Measurements from ENCODE around the gene OLFML2B. TPM values are rescaled to one million over a fixed set of nuclear protein-coding genes. Genes with fewer than 3 reads are reported as not detected.

The OLFML2B gene
- total RNA-seq, 1 experiment from 2014 or later = 0.29 TPM

DNA sequence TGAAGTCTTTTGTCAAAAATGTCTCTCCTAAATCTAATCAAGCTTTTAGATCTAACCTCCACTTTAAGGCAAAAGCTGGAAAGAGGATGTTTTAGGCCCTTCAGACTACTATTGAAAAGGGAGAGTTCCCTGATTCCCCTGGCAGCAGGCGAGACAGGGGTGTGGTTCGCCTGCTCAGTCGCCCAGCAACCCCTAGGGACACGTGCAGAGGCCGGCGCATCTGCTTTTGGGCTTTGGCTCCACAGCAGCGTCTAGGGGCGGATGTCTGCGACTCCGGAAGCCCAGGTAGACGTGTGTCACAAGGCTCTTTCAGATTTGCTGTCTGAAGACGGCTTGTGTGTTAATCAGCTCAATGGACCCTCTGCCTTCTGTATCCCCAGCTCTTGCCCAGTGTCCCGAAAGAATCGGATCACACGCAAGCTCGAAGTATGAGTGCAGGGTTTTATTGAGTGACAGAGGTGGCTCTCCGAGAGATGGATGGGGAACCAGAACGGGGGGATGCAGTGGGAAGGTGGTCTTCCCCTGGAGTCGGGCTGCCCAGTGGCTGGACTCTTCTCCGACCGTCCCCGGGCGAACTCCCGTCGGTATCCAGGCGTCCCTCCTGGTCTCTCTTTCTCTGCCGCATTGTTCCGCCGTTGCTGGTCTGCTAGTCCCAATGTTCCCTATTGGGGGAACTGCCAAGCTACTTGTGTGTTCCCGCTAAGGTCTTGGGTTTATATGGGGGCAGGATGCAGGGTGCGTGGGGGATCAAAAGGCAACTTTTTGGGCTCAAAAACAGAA is 45.5 kb downstream of the OLFML2B start:
- DNase-seq (ENCODE audit: low read depth) = no peak

- no peak for DNase-seq (ENCODE audit: low read depth)
Observed at GRCh38 chr1:161973924-161974845, 49.5 kb downstream of the OLFML2B start.

DNA sequence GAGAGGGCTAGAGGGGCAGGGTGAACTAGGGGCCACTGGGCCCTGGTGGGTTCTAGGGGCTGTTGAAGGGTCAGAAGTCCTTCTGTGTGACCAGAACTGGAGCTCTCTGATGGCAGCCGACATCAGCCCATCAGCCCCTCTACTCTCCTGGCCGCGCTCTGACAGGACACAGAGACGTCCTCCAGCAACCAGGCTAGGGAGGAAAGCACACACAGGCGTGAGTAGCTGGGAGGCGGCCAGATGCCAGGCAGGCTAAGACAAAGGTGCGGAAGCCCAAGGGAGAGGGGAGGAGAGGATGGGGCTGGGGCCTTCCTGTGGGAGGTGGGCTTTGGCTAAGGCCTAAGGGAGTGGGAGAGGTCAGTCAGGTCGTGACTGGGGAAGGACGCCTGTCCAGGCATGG is 50.8 kb downstream of the OLFML2B start:
- no peak for DNase-seq (ENCODE audit: low read depth)

DNA sequence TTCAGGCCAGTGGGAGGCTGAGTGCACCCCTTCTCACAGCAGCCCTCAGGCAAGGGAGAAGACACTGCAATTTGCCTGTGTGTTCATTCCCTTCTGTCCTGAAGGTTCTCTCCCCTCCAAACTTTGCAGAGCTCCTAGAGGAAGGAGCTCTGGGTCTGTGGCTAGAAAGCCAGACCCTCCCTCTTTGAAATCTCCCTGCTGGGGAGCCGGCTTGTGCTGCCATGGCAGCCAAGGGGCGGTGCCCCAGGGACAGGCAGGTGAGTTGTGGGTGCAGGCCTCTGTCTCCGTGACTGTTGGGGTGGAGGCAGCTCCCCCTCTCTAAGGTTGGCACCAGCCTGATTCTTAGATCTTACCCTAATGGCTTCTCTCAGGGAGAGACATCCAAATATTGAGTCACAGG is 53.0 kb downstream of the OLFML2B start:
- no peak for DNase-seq (ENCODE audit: low read depth)

DNA sequence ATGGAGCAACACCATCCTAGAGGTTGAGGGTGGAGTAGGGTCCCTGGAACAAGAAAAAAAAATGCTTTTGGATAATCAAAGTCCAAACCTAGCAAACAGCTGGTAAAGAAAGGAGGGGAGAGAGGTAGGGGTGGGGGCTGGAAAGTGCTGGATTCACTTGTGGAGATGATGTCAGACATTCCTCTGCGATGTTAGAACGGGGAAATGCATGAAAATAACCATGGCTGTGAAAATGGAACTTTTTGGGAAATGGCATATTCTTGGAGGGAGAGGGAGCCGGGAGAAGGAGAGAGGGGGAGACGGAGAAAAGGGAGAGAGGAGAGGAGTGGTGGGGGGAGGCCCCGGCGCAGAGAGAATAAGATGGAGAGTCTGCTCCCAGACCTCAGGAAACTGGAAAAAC is 53.6 kb downstream of the OLFML2B start:
- no peak for DNase-seq (ENCODE audit: low read depth)

GRCh38 chr1:161966067-161966466 is 57.6 kb downstream of the OLFML2B start:
- no peak for DNase-seq (ENCODE audit: low read depth)

DNA sequence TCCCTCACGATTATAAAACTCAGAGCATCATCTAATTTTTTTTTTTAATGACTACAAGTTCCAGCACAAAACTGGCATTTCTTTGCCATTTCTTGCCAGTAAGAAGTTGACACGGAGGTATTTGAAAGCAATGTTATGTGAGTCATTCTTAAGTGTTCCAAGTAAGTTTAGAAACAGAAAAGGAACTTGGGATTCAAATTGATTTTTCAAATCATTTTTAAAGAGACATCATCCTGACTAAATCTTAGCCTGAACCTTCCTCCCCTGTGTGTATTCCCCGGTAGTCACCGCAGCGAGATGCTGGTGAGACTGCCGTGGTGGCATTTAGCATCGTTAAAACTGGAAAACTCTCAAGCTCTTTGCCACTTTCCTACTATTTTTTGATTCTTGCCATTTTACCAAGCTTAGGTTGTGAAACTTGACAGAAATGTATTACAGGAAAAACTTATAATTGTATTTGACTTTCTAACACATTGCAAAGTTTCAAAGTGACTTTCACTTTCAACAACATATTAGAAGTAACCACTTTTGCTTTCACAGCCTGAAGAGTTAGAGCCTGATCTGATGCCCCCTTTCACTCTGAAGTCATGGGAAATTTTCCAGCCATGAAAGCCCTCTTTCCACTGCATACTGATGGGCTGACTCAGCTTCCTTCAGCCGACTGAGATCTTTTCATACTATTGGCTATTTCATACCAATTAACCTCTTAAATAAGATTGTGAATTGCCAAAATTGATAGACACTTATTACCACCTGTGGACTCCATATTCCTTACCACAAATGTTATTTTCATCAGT is 61.4 kb downstream of the OLFML2B start:
- DNase-seq (ENCODE audit: low read depth) = peak; percentile 91

DNA sequence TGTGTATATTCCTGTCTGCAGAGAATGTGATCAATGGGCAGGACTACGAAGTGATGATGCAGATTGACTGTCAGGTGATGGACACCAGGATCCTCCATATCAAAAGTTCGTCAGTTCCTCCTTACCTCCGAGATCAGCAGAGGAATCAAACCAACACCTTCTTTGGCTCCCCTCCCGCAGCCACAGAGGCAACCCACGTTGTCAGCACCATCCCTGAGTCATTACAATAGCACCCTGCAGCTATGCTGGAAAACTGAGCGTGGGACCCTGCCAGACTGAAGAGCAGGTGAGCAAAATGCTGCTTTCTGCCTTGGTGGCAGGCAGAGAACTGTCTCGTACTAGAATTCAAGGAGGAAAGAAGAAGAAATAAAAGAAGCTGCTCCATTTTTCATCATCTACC is 65.2 kb downstream of the OLFML2B start:
- DNase-seq (ENCODE audit: low read depth) = peak; percentile 82

DNA sequence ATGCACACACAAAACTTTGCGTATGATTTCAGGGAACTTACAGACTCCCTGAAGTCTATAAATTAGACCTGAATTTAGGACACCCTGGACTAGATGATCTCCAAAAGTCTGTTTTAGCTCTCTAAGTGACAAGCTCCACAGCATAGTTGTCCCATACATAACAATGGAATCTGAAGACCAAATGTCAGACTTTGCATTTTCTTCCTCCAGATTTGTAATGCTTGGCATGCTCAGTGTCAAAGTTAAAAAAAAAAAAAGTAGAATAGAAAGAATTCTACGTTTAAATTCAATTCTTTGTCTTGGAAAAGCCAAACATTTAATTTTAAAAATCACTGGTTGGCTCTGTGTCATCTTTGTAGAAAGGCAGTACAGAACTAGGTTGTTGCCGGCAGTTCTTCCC is 66.7 kb downstream of the OLFML2B start:
- no peak for DNase-seq (ENCODE audit: low read depth)

GRCh38 chr1:161956097-161956496 is 67.6 kb downstream of the OLFML2B start:
- DNase-seq (ENCODE audit: low read depth) = no peak

- DNase-seq (ENCODE audit: low read depth) = no peak
Observed at GRCh38 chr1:161955606-161956005, 68.1 kb downstream of the OLFML2B start.

- DNase-seq (ENCODE audit: low read depth) = no peak
Observed at GRCh38 chr1:161954466-161954865, 69.2 kb downstream of the OLFML2B start.

DNA sequence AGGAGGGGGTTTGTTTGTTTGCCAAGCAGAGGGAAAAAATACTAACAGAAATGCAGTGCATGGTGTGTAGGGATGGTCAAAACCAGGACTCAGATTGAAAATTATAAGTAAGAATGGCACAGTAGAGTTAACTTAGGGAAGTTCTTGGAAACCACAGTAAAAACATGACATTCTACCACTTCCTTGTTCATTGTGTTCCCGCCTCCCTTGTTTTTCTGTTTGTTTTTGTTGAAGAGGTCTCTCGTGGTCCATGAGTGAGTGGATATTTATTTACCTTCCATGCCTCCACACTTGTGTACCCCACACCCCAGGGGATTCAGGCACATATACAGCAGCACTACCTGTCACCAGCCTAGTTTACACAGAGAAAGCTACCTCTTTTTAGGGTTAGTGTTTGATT is 69.6 kb downstream of the OLFML2B start:
- DNase-seq (ENCODE audit: low read depth) = no peak

DNA sequence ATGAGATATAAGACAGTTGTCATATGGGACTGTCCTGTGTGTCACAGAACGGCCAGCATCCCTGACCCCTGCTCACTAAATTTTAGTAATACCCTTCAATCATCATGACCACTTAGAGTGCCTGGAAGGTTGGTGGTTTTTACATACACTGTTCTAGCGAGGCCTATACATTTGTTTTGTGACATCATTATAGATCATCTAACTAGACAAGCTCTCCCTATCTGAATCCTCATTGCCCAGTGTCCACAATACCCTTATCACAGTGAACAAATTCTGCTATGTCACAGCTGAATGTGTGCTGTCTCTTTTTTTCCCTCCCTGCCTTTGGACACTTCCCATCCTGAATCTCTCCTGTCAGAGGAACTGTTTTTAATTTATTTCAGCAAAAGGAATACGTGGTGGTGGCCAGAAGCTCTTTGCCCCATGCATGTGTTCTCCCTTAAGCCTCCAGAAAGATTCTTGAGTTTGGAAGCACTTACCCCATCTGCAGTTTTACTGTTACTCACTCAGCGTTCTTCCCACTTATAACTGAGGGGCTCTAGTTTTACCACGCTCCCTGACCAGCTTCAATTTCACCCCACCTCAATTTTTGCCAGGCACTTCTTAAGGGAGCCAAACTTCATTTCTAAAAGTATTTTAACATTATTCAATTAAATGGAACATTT is 70.3 kb downstream of the OLFML2B start:
- no peak for DNase-seq (ENCODE audit: low read depth)

GRCh38 chr1:161952607-161953172 is 71.0 kb downstream of the OLFML2B start:
- DNase-seq (ENCODE audit: low read depth) = no peak

DNA sequence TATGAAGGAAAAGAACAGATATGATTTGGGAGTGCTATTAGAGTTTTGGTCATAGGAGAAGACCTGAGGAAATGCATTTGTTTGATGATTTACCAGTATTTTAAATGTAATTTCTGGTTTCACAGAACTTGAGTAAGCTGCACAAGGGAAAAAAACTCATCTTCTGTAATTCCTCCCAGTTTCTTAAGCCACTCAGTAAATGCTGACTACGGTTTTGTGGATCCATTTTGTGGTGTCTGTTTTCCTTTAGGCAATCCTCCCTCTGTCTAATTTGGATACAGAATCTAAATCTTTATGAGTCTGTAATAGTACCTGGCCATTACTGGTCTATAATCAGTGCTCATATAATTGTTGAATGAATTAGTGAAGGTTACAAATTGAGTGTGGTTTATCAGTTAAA is 72.0 kb downstream of the OLFML2B start:
- DNase-seq (ENCODE audit: low read depth) = no peak

DNA sequence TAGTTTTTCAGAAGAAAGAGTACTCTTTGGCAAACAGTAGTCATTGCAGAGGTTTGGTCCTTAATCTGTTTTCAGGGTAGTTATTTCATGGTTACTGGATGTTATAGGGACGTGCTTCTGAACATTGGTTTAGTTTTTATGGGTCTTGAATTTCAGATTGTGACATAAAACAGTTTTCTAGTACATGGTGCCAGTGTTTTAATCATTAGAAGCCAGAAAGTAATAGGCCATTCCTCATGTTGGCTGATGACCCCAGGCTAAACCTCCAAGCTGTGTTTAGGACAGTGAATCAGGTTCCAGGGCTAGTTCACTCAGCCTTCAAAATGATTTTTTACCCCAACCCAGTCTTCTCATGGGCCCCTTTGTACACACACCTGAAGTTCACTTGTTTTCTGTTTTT is 73.3 kb downstream of the OLFML2B start:
- DNase-seq (ENCODE audit: low read depth) = no peak

DNA sequence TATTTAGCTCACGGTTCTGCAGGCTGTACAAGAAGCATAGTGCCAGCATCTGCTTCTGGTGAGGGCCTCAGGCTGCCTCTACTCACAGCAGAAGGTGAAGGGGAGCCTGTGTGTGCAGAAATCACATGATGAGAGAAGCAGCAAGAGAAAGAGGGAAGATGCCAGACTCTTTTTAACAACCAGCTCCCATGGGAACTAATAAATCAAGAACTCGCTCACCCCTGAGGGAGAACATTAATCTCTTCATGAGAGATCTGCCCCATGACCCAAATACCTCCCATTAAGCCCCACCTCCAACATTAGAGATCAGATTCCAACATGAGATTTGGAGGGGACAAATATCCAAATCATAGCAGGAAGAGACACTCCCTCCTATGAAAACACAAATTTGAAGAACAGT is 74.1 kb downstream of the OLFML2B start:
- no peak for DNase-seq (ENCODE audit: low read depth)

GRCh38 chr1:161948435-161948834 is 75.2 kb downstream of the OLFML2B start:
- no peak for DNase-seq (ENCODE audit: low read depth)

DNA sequence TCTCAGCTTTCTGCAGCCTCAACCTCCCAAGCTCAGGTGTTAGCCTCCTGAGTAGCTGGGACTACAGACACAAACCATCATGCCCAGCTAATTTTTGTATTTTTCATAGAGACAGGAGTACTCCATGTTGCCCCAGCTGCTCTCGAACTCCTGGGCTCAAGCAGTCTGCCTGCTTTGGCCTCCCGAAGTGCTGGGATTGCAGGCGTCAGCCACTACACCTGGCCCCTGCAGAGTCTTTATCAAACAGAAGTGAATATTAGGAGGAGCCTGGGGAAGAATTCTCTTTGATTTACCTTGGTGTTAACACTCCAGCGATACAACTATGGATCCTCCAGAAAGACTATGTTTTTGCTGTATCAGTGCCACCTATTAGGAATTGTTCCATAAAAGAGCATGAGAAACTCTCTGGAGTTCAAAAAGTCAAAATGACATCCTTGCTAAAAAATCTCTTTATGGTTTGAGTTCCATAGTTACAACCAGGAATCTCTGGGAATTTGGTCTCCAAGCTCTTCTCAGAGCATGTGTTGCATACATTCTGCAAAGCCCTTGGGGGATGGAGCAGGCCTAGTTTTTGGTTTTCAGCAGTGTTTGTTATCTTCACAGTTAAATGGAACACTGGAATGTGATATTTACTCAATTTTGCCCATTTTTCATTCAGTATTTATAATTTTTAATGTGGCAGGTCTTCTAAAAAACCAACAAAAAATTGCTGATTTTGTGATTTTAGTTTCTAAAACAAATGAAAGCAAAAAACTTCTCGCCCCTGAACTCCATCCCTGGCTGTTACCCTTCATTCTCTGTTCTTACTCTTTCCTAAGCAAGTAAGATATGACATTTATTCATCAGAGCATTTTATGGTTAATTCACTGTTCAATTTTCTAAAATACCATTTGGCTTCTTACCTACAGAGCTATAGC is 77.3 kb downstream of the OLFML2B start:
- no peak for DNase-seq (ENCODE audit: low read depth)

Data from Daoy (cell line).